Breast epithelium (tissue), 4 donors: ENCODE data around the gene F13A1. TPM values are rescaled to one million over a fixed set of nuclear protein-coding genes. Genes with fewer than 3 reads are reported as not detected.

ENCODE experiments used
- DNase-seq, 2 donors: peaks; one replicate each; pipeline ENCODE4 v3.0.0-alpha.2; 2019; ENCODE audit warnings: low spot score in 2 of 2
- H3K27ac ChIP-seq, 2 donors: fragments of 200-600 bp; sonication (generic) in 1 of 2; one replicate each; pipeline ENCODE4 v1.5.1; 2016 to 2019; ENCODE audit warnings: mild to moderate bottlenecking in 1 of 2
- H3K27me3 ChIP-seq, 2 donors: fragments of 200-600 bp; sonication (generic) in 1 of 2; one replicate each; pipeline versions ENCODE4 v1.5.1 to v1.6.0; 2017 to 2019; ENCODE audit warnings: control low read depth in 1 of 2, mild to moderate bottlenecking in 1 of 2
- H3K36me3 ChIP-seq: fragments of 200-600 bp; one replicate; pipeline ENCODE4 v1.5.1; 2019
- H3K4me1 ChIP-seq, 2 donors: fragments of 200-600 bp; sonication (generic); one replicate each; pipeline ENCODE4 v1.5.1; 2016 to 2019; ENCODE audit warnings: control low read depth in 1 of 2
- H3K4me3 ChIP-seq, 3 donors: fragments of 200-600 bp; sonication (generic); 1 replicate in 2 of 3; 2 replicates in 1 of 3; pipeline ENCODE4 v1.5.1; 2016 to 2019; ENCODE audit warnings: mild to moderate bottlenecking in 3 of 3, moderate library complexity in 2 of 3
- H3K9me3 ChIP-seq, 2 donors: fragments of 200-600 bp; sonication (generic) in 1 of 2; one replicate each; pipeline ENCODE4 v1.5.1; 2016 to 2019; ENCODE audit warnings: control low read depth in 1 of 2
- CTCF ChIP-seq, 3 donors: fragments of 450-650 bp; IDR thresholded peaks; one replicate each; pipeline ENCODE4 v1.5.1; 2016 to 2017; ENCODE audit warnings: antibody characterized with exemption in 3 of 3, mild to moderate bottlenecking in 3 of 3, moderate library complexity in 3 of 3
- POLR2A ChIP-seq: fragments of 450-650 bp; IDR thresholded peaks from one replicate; pipeline ENCODE4 v1.6.1; 2016; ENCODE audit warnings: antibody characterized with exemption, mild to moderate bottlenecking, moderate library complexity
- POLR2AphosphoS5 ChIP-seq, 3 donors: sonication (generic); formaldehyde crosslinking; IDR thresholded peaks; one replicate each; pipeline ENCODE4 v1.6.1; 2017; ENCODE audit warnings: antibody characterized with exemption in 3 of 3
- intact Hi-C: fragments of 100-400 bp; cut with DNase I; formaldehyde crosslinking; loops from one replicate; pipeline ENCODE4 v1.15.1; 2023; ENCODE audit warnings: low total_unique reads
- total RNA-seq, 3 donors: library from RNA; depleted of rRNA; stranded (reverse); fragments of >200 nt; gene quantifications; one replicate each; pipeline ENCODE4 v1.1.0, GENCODE V29; 2016

Gene F13A1
- total RNA-seq, 3 donors from 2014 or later: 45.6 to 357 (median 53.3) TPM

- TF ChIP-seq CTCF (IDR thresholded peaks at IDR 0.05) (no peak), POLR2AphosphoS5 (IDR thresholded peaks at IDR 0.05) (peak in 1 of 3 donors; percentile 44)
- Histone ChIP-seq H3K4me1 (no peaks in the 10 kb centered on the region), H3K4me3 (no peak overlapping the region), H3K9me3 (no peaks in the 10 kb centered on the region), H3K36me3 (no peaks in the 10 kb centered on the region), H3K27ac (peak overlapping the region in 1 of 2 donors; percentile 43), H3K27me3 (peaks cover 0 to under 1% of the 10 kb centered on the region in 2 donors)
- no peak for DNase-seq
- intact Hi-C loops: no loop called here
Measured at GRCh38 chr6:6362056-6362840, 41.8 kb upstream of the F13A1 start.

GRCh38 chr6:6357530-6357929, 37.1 kb upstream of the F13A1 start:
- intact Hi-C loops: no loop called here
- Histone ChIP-seq H3K27me3 (peaks cover 0 to 9% of the 10 kb centered on the region in 2 donors), H3K4me3 (no peak overlapping the region), H3K36me3 (no peaks in the 10 kb centered on the region), H3K27ac (no peak overlapping the region), H3K4me1 (no peaks in the 10 kb centered on the region), H3K9me3 (no peaks in the 10 kb centered on the region)
- TF ChIP-seq POLR2A (no peak), CTCF (IDR thresholded peaks at IDR 0.05) (no peak), POLR2AphosphoS5 (IDR thresholded peaks at IDR 0.05) (no peak)
- no peak for DNase-seq

- peaks cover 0 to 9% of the 10 kb centered on the region in 2 donors for H3K27me3 ChIP-seq
- no peak for DNase-seq
- H3K9me3 ChIP-seq: no peaks in the 10 kb centered on the region
- H3K27ac ChIP-seq: no peak overlapping the region
- intact Hi-C loops: no loop called here
- TF ChIP-seq CTCF (IDR thresholded peaks at IDR 0.05): no peak
- no peak for TF ChIP-seq POLR2AphosphoS5 (IDR thresholded peaks at IDR 0.05)
- TF ChIP-seq POLR2A: no peak
- H3K36me3 ChIP-seq: no peaks in the 10 kb centered on the region
- H3K4me1 ChIP-seq: no peaks in the 10 kb centered on the region
- H3K4me3 ChIP-seq: no peak overlapping the region
Measured at GRCh38 chr6:6357032-6357431, 36.6 kb upstream of the F13A1 start.

- no peak overlapping the region for H3K27ac ChIP-seq
- intact Hi-C loops: no loop called here
- peaks cover 0 to 9% of the 10 kb centered on the region in 2 donors for H3K27me3 ChIP-seq
- TF ChIP-seq POLR2AphosphoS5 (IDR thresholded peaks at IDR 0.05) (no peak), CTCF (IDR thresholded peaks at IDR 0.05) (no peak)
- no peaks in the 10 kb centered on the region for H3K4me1 ChIP-seq
- no peaks in the 10 kb centered on the region for H3K36me3 ChIP-seq
- no peak overlapping the region for H3K4me3 ChIP-seq
- no peak for DNase-seq
- no peaks in the 10 kb centered on the region for H3K9me3 ChIP-seq
Measured at GRCh38 chr6:6352772-6353171, 32.3 kb upstream of the F13A1 start.

- H3K4me3 ChIP-seq: no peak overlapping the region
- no peaks in the 10 kb centered on the region for H3K9me3 ChIP-seq
- no peak for TF ChIP-seq POLR2AphosphoS5 (IDR thresholded peaks at IDR 0.05)
- TF ChIP-seq CTCF (IDR thresholded peaks at IDR 0.05): no peak
- TF ChIP-seq POLR2A: no peak
- H3K27me3 ChIP-seq: peaks cover 0 to 4% of the 10 kb centered on the region in 2 donors
- no peak for DNase-seq
- intact Hi-C loops: no loop called here
- no peak overlapping the region for H3K27ac ChIP-seq
- no peaks in the 10 kb centered on the region for H3K36me3 ChIP-seq
- H3K4me1 ChIP-seq: no peaks in the 10 kb centered on the region
Measured at GRCh38 chr6:6351511-6352025, 31.1 kb upstream of the F13A1 start.
